ENCODE results near the gene TNFAIP6. TPM values are rescaled to one million over a fixed set of nuclear protein-coding genes. Genes with fewer than 3 reads are reported as not detected.

Gene TNFAIP6
- total RNA-seq, 1 donor from 2014 or later: not detected

DNA sequence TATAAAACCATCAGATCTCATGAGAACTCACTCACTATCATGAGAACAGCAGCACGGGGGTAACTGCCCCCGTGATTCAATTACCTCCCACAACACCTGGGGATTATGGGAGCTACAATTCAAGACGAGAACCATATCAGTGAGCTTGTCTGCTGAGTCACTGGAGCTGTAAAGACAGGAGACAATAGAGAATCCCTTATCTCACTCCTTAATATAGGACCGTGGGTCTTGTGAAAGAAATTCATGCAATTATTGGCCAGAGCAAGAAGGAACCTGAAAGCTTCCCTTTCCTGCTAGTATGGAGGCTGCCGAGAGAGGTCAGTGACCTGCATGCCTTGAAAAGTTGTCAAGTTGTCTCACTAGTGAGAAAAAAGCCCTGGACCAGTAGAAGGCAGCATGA lies 9.5 kb upstream of the TNFAIP6 start:
- no peak for TF ChIP-seq CTCF (IDR thresholded peaks at IDR 0.05)
- DNase-seq (ENCODE audit: extremely low spot score, unreplicated experiment): no peak
- Mint-ChIP-seq H3K27me3 (ENCODE audit: unreplicated experiment) (no peaks in the 10 kb centered on the region), H3K4me1 (ENCODE audit: unreplicated experiment) (peaks cover 4% of the 10 kb centered on the region), H3K9me3 (ENCODE audit: unreplicated experiment) (peaks cover 6% of the 10 kb centered on the region), H3K27ac (ENCODE audit: unreplicated experiment) (no peak overlapping the region), H3K36me3 (ENCODE audit: unreplicated experiment) (no peaks in the 10 kb centered on the region), H3K4me3 (ENCODE audit: unreplicated experiment) (no peak overlapping the region)

- Mint-ChIP-seq H3K4me1 (ENCODE audit: unreplicated experiment) (peaks cover 4% of the 10 kb centered on the region), H3K9me3 (ENCODE audit: unreplicated experiment) (no peaks in the 10 kb centered on the region), H3K27ac (ENCODE audit: unreplicated experiment) (peak overlapping the region; percentile 65), H3K36me3 (ENCODE audit: unreplicated experiment) (no peaks in the 10 kb centered on the region), H3K4me3 (ENCODE audit: unreplicated experiment) (no peak overlapping the region), H3K27me3 (ENCODE audit: unreplicated experiment) (no peaks in the 10 kb centered on the region)
- no peak for TF ChIP-seq CTCF (IDR thresholded peaks at IDR 0.05)
- DNase-seq (ENCODE audit: extremely low spot score, unreplicated experiment): no peak
Measured at GRCh38 chr2:151350579-151351195, 6.7 kb upstream of the TNFAIP6 start.

GRCh38 chr2:151353995-151354394 lies 3.4 kb upstream of the TNFAIP6 start:
- Mint-ChIP-seq H3K36me3 (ENCODE audit: unreplicated experiment) (no peaks in the 10 kb centered on the region), H3K4me3 (ENCODE audit: unreplicated experiment) (no peak overlapping the region), H3K9me3 (ENCODE audit: unreplicated experiment) (no peaks in the 10 kb centered on the region), H3K27ac (ENCODE audit: unreplicated experiment) (no peak overlapping the region), H3K27me3 (ENCODE audit: unreplicated experiment) (no peaks in the 10 kb centered on the region), H3K4me1 (ENCODE audit: unreplicated experiment) (peaks cover 12% of the 10 kb centered on the region)
- no peak for DNase-seq (ENCODE audit: extremely low spot score, unreplicated experiment)
- TF ChIP-seq CTCF (IDR thresholded peaks at IDR 0.05): no peak

DNA sequence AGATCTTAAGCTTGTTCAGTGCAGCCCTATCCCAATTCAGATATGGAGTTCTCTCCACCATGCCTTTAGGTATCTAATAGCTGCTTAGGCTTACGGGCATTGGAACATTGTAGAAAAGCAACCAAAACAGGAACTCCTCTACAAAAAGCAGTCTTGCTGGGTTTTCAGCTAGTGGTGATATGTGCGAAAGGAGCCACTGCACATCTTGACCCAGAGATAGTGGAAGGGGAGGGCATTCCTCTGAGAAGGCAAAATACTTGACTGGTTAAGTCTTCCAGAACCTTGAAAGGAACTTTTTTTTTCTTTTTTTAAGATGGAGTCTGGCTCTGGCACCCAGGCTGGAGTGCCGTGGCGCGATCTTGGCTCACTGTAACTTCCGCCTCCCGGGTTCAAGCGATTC lies 2.6 kb upstream of the TNFAIP6 start:
- TF ChIP-seq CTCF (IDR thresholded peaks at IDR 0.05): no peak
- H3K4me3 Mint-ChIP-seq (ENCODE audit: unreplicated experiment): no peak overlapping the region
- H3K4me1 Mint-ChIP-seq (ENCODE audit: unreplicated experiment): peaks cover 12% of the 10 kb centered on the region
- no peak overlapping the region for H3K27ac Mint-ChIP-seq (ENCODE audit: unreplicated experiment)
- no peak for DNase-seq (ENCODE audit: extremely low spot score, unreplicated experiment)
- H3K36me3 Mint-ChIP-seq (ENCODE audit: unreplicated experiment): no peaks in the 10 kb centered on the region
- H3K9me3 Mint-ChIP-seq (ENCODE audit: unreplicated experiment): no peaks in the 10 kb centered on the region
- H3K27me3 Mint-ChIP-seq (ENCODE audit: unreplicated experiment): no peaks in the 10 kb centered on the region

- no peak for DNase-seq (ENCODE audit: extremely low spot score, unreplicated experiment)
- Mint-ChIP-seq H3K27me3 (ENCODE audit: unreplicated experiment) (no peaks in the 10 kb centered on the region), H3K36me3 (ENCODE audit: unreplicated experiment) (no peaks in the 10 kb centered on the region), H3K27ac (ENCODE audit: unreplicated experiment) (no peak overlapping the region), H3K4me1 (ENCODE audit: unreplicated experiment) (peaks cover 10% of the 10 kb centered on the region), H3K9me3 (ENCODE audit: unreplicated experiment) (no peaks in the 10 kb centered on the region), H3K4me3 (ENCODE audit: unreplicated experiment) (no peak overlapping the region)
- TF ChIP-seq CTCF (IDR thresholded peaks at IDR 0.05): no peak
Measured at GRCh38 chr2:151358166-151358970, 976 bp downstream of the TNFAIP6 start.

Data from osteocyte (in vitro differentiated cells).